ENCODE data around the gene DNAI1. TPM values are rescaled to one million over a fixed set of nuclear protein-coding genes. Genes with fewer than 3 reads are reported as not detected.

Gene DNAI1
- total RNA-seq, 1 experiment from 2014 or later = not detected

- no peaks in the 10 kb centered on the region for H3K9me3 ChIP-seq (ENCODE audit: low read length)
- H3K36me3 ChIP-seq (ENCODE audit: low read depth, low read length) = no peaks in the 10 kb centered on the region
- TF ChIP-seq EZH2phosphoT487 (IDR thresholded peaks at IDR 0.05; ENCODE audit: borderline replicate concordance, low read length) = no peak
- TF ChIP-seq CTCF (conservative IDR thresholded peaks at IDR 0.05; ENCODE audit: low read depth, low read length) = no peak
- no peak for TF ChIP-seq EZH2 (IDR thresholded peaks at IDR 0.05; ENCODE audit: low read length, unreplicated experiment)
- CTCF ChIA-PET = no interaction called here
- H3K4me3 ChIP-seq (ENCODE audit: low read length) = no peak overlapping the region
- no peaks in the 10 kb centered on the region for H3K79me2 ChIP-seq (ENCODE audit: low read length)
- POLR2A ChIA-PET (ENCODE audit: unreplicated experiment) = no interaction called here
- no peaks in the 10 kb centered on the region for H3K9me2 ChIP-seq (replicated peaks; ENCODE audit: low read length)
- no peak for ATAC-seq
- no peak overlapping the region for H3K4me2 ChIP-seq (ENCODE audit: low read length)
- DNase-seq = no peak
- H3K27me3 ChIP-seq (ENCODE audit: low read length) = no peaks in the 10 kb centered on the region
- no TSS peak for BruUV-seq (replicated peaks)
- no peaks in the 10 kb centered on the region for H4K20me1 ChIP-seq (ENCODE audit: low read length)
- no peaks in the 10 kb centered on the region for H3F3A ChIP-seq (ENCODE audit: low read length, unreplicated experiment)
- H3K27ac ChIP-seq (ENCODE audit: low read length) = no peak overlapping the region
- intact Hi-C loops (cut with micrococcal nuclease) = no loop called here
- peaks cover 4% of the 10 kb centered on the region; the same call in 1 of the 2 replicates for H3K4me1 ChIP-seq (ENCODE audit: insufficient read depth, low read length)
- no peak overlapping the region for H3K9ac ChIP-seq (ENCODE audit: low read length)
- no peak overlapping the region for H2AFZ ChIP-seq (ENCODE audit: low read length)
Observed at GRCh38 chr9:34508951-34509350, 50.3 kb downstream of the DNAI1 start.

- H3K9ac ChIP-seq (ENCODE audit: low read length) = no peak overlapping the region
- H3K79me2 ChIP-seq (ENCODE audit: low read length) = no peaks in the 10 kb centered on the region
- no peak for DNase-seq
- H3K4me1 ChIP-seq (ENCODE audit: insufficient read depth, low read length) = no peaks in the 10 kb centered on the region
- H3F3A ChIP-seq (ENCODE audit: low read length, unreplicated experiment) = no peaks in the 10 kb centered on the region
- no peaks in the 10 kb centered on the region for H3K9me2 ChIP-seq (replicated peaks; ENCODE audit: low read length)
- ChIA-PET CTCF (no interaction called here), POLR2A (ENCODE audit: unreplicated experiment) (no interaction called here)
- no TSS peak for BruUV-seq (replicated peaks)
- TF ChIP-seq EZH2 (IDR thresholded peaks at IDR 0.05; ENCODE audit: low read length, unreplicated experiment) (no peak), CTCF (conservative IDR thresholded peaks at IDR 0.05; ENCODE audit: low read depth, low read length) (no peak), EZH2phosphoT487 (IDR thresholded peaks at IDR 0.05; ENCODE audit: borderline replicate concordance, low read length) (no peak)
- no peak for ATAC-seq
- no peaks in the 10 kb centered on the region for H3K36me3 ChIP-seq (ENCODE audit: low read depth, low read length)
- no peaks in the 10 kb centered on the region for H3K27me3 ChIP-seq (ENCODE audit: low read length)
- no peak overlapping the region for H2AFZ ChIP-seq (ENCODE audit: low read length)
- no peaks in the 10 kb centered on the region for H4K20me1 ChIP-seq (ENCODE audit: low read length)
- intact Hi-C loops (cut with micrococcal nuclease) = no loop called here
- H3K4me3 ChIP-seq (ENCODE audit: low read length) = no peak overlapping the region
- H3K4me2 ChIP-seq (ENCODE audit: low read length) = no peak overlapping the region
- H3K27ac ChIP-seq (ENCODE audit: low read length) = no peak overlapping the region
- no peaks in the 10 kb centered on the region for H3K9me3 ChIP-seq (ENCODE audit: low read length)
Observed at GRCh38 chr9:34510497-34511468, 52.2 kb downstream of the DNAI1 start.

All from PC-3 (cell line).